Stomach (tissue), 9 donors: Measurements from ENCODE around the gene IL20RA. TPM values are rescaled to one million over a fixed set of nuclear protein-coding genes. Genes with fewer than 3 reads are reported as not detected.

Source experiments
- DNase-seq, 2 donors: peaks; one replicate each; pipeline versions ENCODE4 v3.0.0 to v3.0.0-alpha.2; 2013 to 2019
- H3K27ac ChIP-seq, 5 donors: fragments of 200-600 bp in 4 of 5; sonication (generic) in 4 of 5; one replicate each; pipeline ENCODE4 v1.5.1; 2013 to 2019; ENCODE audit warnings: mild to moderate bottlenecking in 1 of 5, moderate library complexity in 1 of 5
- H3K27me3 ChIP-seq, 3 donors: fragments of 200-600 bp; sonication (generic); one replicate each; pipeline ENCODE4 v1.5.1; 2017 to 2019; ENCODE audit warnings: mixed run types in 1 of 3
- H3K36me3 ChIP-seq, 4 donors: fragments of 200-600 bp; sonication (generic); 1 replicate in 3 of 4; 2 replicates in 1 of 4; pipeline ENCODE4 v1.5.1; 2016 to 2019
- H3K4me1 ChIP-seq, 4 donors: fragments of 200-600 bp; sonication (generic); one replicate each; pipeline ENCODE4 v1.5.1; 2016 to 2019
- H3K4me3 ChIP-seq, 4 donors: fragments of 200-600 bp; sonication (generic) in 3 of 4; one replicate each; pipeline ENCODE4 v1.5.1; 2016 to 2019; ENCODE audit warnings: mild to moderate bottlenecking in 1 of 4
- H3K9me3 ChIP-seq, 4 donors: fragments of 200-600 bp; sonication (generic); one replicate each; pipeline ENCODE4 v1.5.1; 2016 to 2019
- EP300 ChIP-seq: sonication (generic); formaldehyde crosslinking; IDR thresholded peaks from one replicate; pipeline ENCODE4 v1.6.1; 2017; ENCODE audit warnings: antibody characterized with exemption
- POLR2A ChIP-seq, 4 donors: fragments of 450-650 bp; IDR thresholded peaks; one replicate each; pipeline ENCODE4 v1.6.1; 2016; ENCODE audit warnings: antibody characterized with exemption in 4 of 4, control low read depth in 2 of 4, mild to moderate bottlenecking in 1 of 4, moderate library complexity in 1 of 4
- POLR2AphosphoS5 ChIP-seq, 3 donors: sonication (generic); formaldehyde crosslinking; IDR thresholded peaks; one replicate each; pipeline ENCODE4 v1.6.1; 2016; ENCODE audit warnings: antibody characterized with exemption in 3 of 3
- WGBS, 5 donors: extraction: QIAGEN DNeasy Blood & Tissue Kit in 3 of 5; methylation state at CpG; one replicate each; pipeline versions ENCODE4 v1.1.5 to v1.1.7; 2013 to 2018; 5-methylcytosine and 5-hydroxymethylcytosine counted together
- intact Hi-C: fragments of 100-400 bp; cut with DNase I; formaldehyde crosslinking; loops from one replicate; pipeline ENCODE4 v1.15.1; 2023; ENCODE audit warnings: low total_unique reads
- polyA plus RNA-seq, 3 donors: library from polyadenylated mRNA; stranded (reverse); fragments of 200-250 nt; gene quantifications; one replicate each; pipeline ENCODE4 v1.2.3, GENCODE V29; 2013
- small RNA-seq, 4 donors: library from RNA; depleted of rRNA; stranded (forward); fragments of <200 nt; gene quantifications; one replicate each; pipeline ENCODE3, GENCODE V24; 2016
- total RNA-seq, 5 donors: library from RNA; depleted of rRNA; stranded (reverse); fragments of >200 nt; gene quantifications; one replicate each; pipeline versions ENCODE4 v1.1.0 to v1.2.3, GENCODE V29; 2014 to 2016
- TF ChIP-seq, protein P1 (sequence below), 7 experiments: fragments of 450-650 bp in 4 of 7; fragments of 200-600 bp in 3 of 7; sonication (generic) in 3 of 7; IDR thresholded peaks; one replicate each; pipeline ENCODE4 v1.5.1; 2016 to 2019; ENCODE audit warnings: antibody characterized with exemption in 7 of 7, control low read depth in 2 of 7, mild to moderate bottlenecking in 1 of 7
- donor health status: healthy with polysubstance abuse.
- donor health status: Bipolar disorder and iron deficiency.
- donor health status: healthy.

IL20RA gene
- total and polyA plus RNA-seq, 8 donors, result 0.45 to 38.5 (median 7.0) TPM

DNA sequence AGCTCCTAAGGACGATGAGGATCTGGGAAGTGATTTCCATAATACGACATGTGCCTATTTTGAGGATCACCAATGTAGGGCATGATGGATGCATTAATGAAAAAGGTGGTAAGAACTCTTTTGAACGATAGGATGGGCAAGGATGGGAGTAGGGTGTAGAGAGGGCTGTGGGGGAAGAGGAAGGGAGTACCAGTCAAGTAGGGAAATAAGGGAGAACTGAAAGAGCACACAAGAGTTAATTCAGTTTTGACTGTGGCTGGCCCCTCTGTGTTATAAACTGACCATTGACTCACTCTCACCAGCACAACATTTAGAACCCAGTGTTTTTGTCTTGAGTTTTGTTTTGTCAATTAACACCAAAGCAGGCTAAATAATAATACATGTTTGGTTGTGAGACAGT is 89.6 kb downstream of the IL20RA start:
- Histone ChIP-seq H3K9me3 (no peaks in the 10 kb centered on the region), H3K27ac (no peak overlapping the region), H3K4me1 (peaks cover 5 to 15% (median 5%) of the 10 kb centered on the region in 4 donors), H3K27me3 (peaks cover 0 to 14% (median 0%) of the 10 kb centered on the region in 3 donors), H3K4me3 (no peak overlapping the region), H3K36me3 (no peaks in the 10 kb centered on the region)
- intact Hi-C loops, result no loop called here
- 78 to 97% (median 91%) methylated on average over 3 of the region's 3 CpGs for WGBS, 5 donors
- no peak for TF ChIP-seq EP300
- no peak for TF ChIP-seq POLR2A (IDR thresholded peaks at IDR 0.05)
- TF ChIP-seq, protein P1, sequence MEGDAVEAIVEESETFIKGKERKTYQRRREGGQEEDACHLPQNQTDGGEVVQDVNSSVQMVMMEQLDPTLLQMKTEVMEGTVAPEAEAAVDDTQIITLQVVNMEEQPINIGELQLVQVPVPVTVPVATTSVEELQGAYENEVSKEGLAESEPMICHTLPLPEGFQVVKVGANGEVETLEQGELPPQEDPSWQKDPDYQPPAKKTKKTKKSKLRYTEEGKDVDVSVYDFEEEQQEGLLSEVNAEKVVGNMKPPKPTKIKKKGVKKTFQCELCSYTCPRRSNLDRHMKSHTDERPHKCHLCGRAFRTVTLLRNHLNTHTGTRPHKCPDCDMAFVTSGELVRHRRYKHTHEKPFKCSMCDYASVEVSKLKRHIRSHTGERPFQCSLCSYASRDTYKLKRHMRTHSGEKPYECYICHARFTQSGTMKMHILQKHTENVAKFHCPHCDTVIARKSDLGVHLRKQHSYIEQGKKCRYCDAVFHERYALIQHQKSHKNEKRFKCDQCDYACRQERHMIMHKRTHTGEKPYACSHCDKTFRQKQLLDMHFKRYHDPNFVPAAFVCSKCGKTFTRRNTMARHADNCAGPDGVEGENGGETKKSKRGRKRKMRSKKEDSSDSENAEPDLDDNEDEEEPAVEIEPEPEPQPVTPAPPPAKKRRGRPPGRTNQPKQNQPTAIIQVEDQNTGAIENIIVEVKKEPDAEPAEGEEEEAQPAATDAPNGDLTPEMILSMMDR (IDR thresholded peaks at IDR 0.05), result no peak
- TF ChIP-seq POLR2AphosphoS5 (IDR thresholded peaks at IDR 0.05), result no peak
- DNase-seq, result no peak

DNA sequence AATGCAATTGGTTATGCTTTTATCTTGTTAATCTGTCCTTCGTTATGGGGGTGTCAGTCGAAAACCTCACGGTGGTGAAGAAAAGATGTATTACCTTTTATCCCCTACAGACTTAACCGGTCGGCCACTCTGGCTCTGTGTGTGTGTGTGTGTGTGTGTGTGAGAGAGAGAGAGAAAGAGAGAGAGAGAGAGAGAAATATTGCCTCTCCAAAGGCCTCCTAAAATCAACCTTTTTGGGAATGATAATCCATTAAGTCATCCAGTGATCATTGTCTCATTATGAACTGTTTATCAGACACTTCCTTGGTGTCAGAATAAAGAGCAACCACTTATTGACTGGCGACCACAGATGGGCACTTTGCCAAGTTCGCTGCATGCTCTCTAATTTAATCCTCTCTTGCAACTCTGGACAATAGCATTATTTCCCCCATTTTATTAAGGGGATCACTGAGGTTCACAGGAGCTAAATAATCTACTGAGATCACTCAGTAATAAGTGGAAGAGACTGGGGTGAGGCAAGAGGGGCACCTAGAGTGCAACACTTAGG is 92.0 kb downstream of the IL20RA start:
- no peak for TF ChIP-seq POLR2A (IDR thresholded peaks at IDR 0.05)
- intact Hi-C loops, result no loop called here
- no peak overlapping the region for H3K27ac ChIP-seq
- 60 to 70% (median 68%) methylated on average over 7 of the region's 7 CpGs for WGBS, 5 donors
- no peaks in the 10 kb centered on the region for H3K9me3 ChIP-seq
- peaks cover 0 to 5% (median 2%) of the 10 kb centered on the region in 4 donors for H3K4me1 ChIP-seq
- H3K4me3 ChIP-seq, result no peak overlapping the region
- peaks cover 0 to 8% (median 0%) of the 10 kb centered on the region in 3 donors for H3K27me3 ChIP-seq
- no peaks in the 10 kb centered on the region for H3K36me3 ChIP-seq
- DNase-seq, result no peak

DNA sequence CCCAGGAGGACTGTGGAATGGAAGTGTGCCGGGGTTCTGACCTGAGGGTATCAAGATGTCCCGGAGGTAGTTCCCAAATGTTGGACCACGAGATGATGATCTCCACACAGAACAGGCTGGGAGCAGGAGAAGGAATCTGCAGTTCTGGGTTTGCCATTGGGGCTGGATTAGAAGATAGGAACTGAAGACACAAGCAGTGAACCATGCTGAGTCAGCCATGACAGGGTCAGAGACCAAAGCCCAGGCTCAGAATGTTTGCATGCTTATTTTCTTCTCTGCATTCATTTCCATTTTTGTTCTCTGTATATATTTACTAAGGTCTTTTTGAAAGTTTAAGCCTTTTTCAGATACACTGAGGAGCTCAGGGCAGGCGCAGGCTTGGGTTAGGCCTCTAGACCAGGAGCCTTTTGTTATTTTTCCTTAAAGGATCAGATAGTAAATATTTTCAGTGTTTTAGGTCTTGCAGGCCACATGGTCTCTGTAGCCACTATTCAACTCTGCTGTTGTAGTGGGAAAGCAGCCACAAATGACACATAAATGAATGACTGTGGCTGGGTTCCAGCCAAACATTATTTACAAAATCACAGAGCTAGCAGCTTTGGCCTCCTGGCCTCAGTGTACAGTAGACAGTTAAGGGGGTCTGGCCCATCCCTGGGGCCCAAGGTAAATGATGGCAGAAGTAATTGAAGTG is 94.2 kb downstream of the IL20RA start:
- Histone ChIP-seq H3K36me3 (no peaks in the 10 kb centered on the region), H3K9me3 (no peaks in the 10 kb centered on the region), H3K4me3 (no peak overlapping the region), H3K27ac (no peak overlapping the region), H3K27me3 (no peaks in the 10 kb centered on the region), H3K4me1 (peaks cover 0 to 5% (median 0%) of the 10 kb centered on the region in 4 donors)
- intact Hi-C loops, result no loop called here
- no peak for DNase-seq
- TF ChIP-seq, protein P1 (IDR thresholded peaks at IDR 0.05), result no peak
- no peak for TF ChIP-seq POLR2AphosphoS5 (IDR thresholded peaks at IDR 0.05)
- no peak for TF ChIP-seq POLR2A (IDR thresholded peaks at IDR 0.05)
- no peak for TF ChIP-seq EP300
- 64 to 86% (median 83%) methylated on average over 4 of the region's 4 CpGs for WGBS, 5 donors

Small RNA genes lying within 50 kb of the gene (small RNA-seq; reads per million reads assigned to genes)
- gene RPL35AP3, result 0 reads per million in 4 donors

Other genes with a start within 250 kb of the IL20RA start
- gene PEX7, start 222.4 kb downstream of the IL20RA start, total RNA-seq, result 10 to 100 TPM in 3 of 5 donors, 1 to 10 TPM in 1, not detected in 1; 2.7 to 38.5 (median 18.1) TPM
- 10 to 100 TPM in 2 of 3 donors, 1 to 10 TPM in 1; 7.3 to 21.5 (median 14.6) TPM for gene PEX7, start 222.4 kb downstream of the IL20RA start, polyA plus RNA-seq
- gene SLC35D3, start 122.7 kb downstream of the IL20RA start, total RNA-seq, result under 1 TPM in 1 of 5 donors, not detected in 4; 0.18 TPM
- gene SLC35D3, start 122.7 kb downstream of the IL20RA start, polyA plus RNA-seq, result under 1 TPM in 2 of 3 donors, not detected in 1; 0.08 to 0.31 TPM
- not detected for gene IL22RA2, start 128.7 kb upstream of the IL20RA start, total RNA-seq
- under 1 TPM in 1 of 3 donors, not detected in 2; 0.05 TPM for gene IL22RA2, start 128.7 kb upstream of the IL20RA start, polyA plus RNA-seq
- gene IFNGR1, start 174.4 kb upstream of the IL20RA start, total RNA-seq, result 100 to 1,000 TPM in 1 of 5 donors, 10 to 100 TPM in 3, 1 to 10 TPM in 1; 1.2 to 122 (median 17.9) TPM
- gene IFNGR1, start 174.4 kb upstream of the IL20RA start, polyA plus RNA-seq, result 10 to 100 TPM; 23.5 to 46.9 (median 36.5) TPM